Endothelial cell of umbilical vein (primary cell): Measurements from ENCODE around the gene PRM1. TPM values are rescaled to one million over a fixed set of nuclear protein-coding genes. Genes with fewer than 3 reads are reported as not detected.

ENCODE experiments used
- BruUV-seq: library from RNA; stranded (reverse); fragments of 400-500 nt; replicated peaks from 2 replicates; lab custom pipeline; 2021; lab: Mats Ljungman, UMichigan
- CTCF ChIA-PET: fragments of 300-600, 350-600 bp; sonication (Branson Sonifier 250); formaldehyde crosslinking; loops from one replicate; lab custom pipeline; 2021; ENCODE audit warnings: antibody characterized with exemption, inconsistent platforms; lab: Charles Lee
- POLR2A ChIA-PET: fragments of 300-600, 350-600 bp; sonication (Branson Sonifier 250); formaldehyde crosslinking; loops from one replicate; lab custom pipeline; 2021; ENCODE audit warnings: antibody characterized with exemption, inconsistent platforms; lab: Charles Lee
- DNase-seq: peaks from one replicate; pipeline ENCODE4 v3.0.0-alpha.2; 2011; ENCODE audit warnings: low read depth, low spot score
- FAIRE-seq: peaks from 2 replicates; lab custom pipeline; 2011; peaks lifted over from hg19 to GRCh38; lab: Jason Lieb, UNC
- H2AFZ ChIP-seq: 2 replicates; pipeline ENCODE4 v1.6.0; 2012; ENCODE audit warnings: low read depth, low read length, control low read depth, inconsistent platforms
- H3K27ac ChIP-seq: 2 replicates; pipeline ENCODE4 v1.5.1; 2011; ENCODE audit warnings: low read depth, mild to moderate bottlenecking, control low read depth, low read length, moderate library complexity; ENCODE audit not compliant: insufficient read depth
- H3K27me3 ChIP-seq, 2 experiments: 2 replicates each; pipeline versions ENCODE4 v1.6.0 to v1.6.1; 2011; ENCODE audit warnings: low read length in 2 of 2, mixed read lengths in 1 of 2; ENCODE audit not compliant: control insufficient read depth in 2 of 2, insufficient read depth in 2 of 2
- H3K36me3 ChIP-seq, 2 experiments: 2 replicates in 1 of 2; 3 replicates in 1 of 2; pipeline ENCODE4 v1.5.1; 2011; ENCODE audit warnings: low read length in 2 of 2, mild to moderate bottlenecking in 1 of 2, moderate library complexity in 1 of 2; ENCODE audit not compliant: control insufficient read depth in 2 of 2, insufficient read depth in 2 of 2; ENCODE audit errors: extremely low read depth in 1 of 2
- H3K4me1 ChIP-seq: 3 replicates; pipeline ENCODE4 v1.5.1; 2011; ENCODE audit warnings: mild to moderate bottlenecking, low read length; ENCODE audit not compliant: control insufficient read depth, insufficient read depth; ENCODE audit errors: extremely low read depth
- H3K4me2 ChIP-seq: 2 replicates; pipeline ENCODE4 v1.6.1; 2011; ENCODE audit warnings: low read length, control low read depth, mixed read lengths; ENCODE audit not compliant: insufficient read depth
- H3K4me3 ChIP-seq, 3 experiments: fragments of 200-600 bp in 1 of 3; sonication (generic), shearing (Covaris generic) in 1 of 3; replicated peaks in 1 of 3; 2 replicates each; pipeline ENCODE4 v1.5.1; 2011 to 2016; ENCODE audit warnings: control low read depth in 3 of 3, low read length in 3 of 3, mild to moderate bottlenecking in 2 of 3, inconsistent platforms in 1 of 3, low read depth in 1 of 3, moderate library complexity in 1 of 3; ENCODE audit not compliant: insufficient read depth in 1 of 3
- H3K79me2 ChIP-seq: 2 replicates; pipeline ENCODE4 v1.6.0; 2012; ENCODE audit warnings: low read length, inconsistent platforms; ENCODE audit not compliant: control insufficient read depth, insufficient read depth
- H3K9ac ChIP-seq: replicated peaks from 2 replicates; pipeline ENCODE3; 2011; ENCODE audit warnings: low read length, control low read depth; ENCODE audit not compliant: insufficient read depth; ENCODE audit errors: extremely low read depth
- H3K9me1 ChIP-seq: replicated peaks from 3 replicates; pipeline ENCODE4 v1.6.0; 2011; ENCODE audit warnings: mild to moderate bottlenecking, low read length; ENCODE audit not compliant: control insufficient read depth, insufficient read depth; ENCODE audit errors: extremely low read depth
- H3K9me3 ChIP-seq: replicated peaks from 2 replicates; pipeline ENCODE4 v1.5.1; 2012; ENCODE audit warnings: low read length, inconsistent platforms; ENCODE audit not compliant: control insufficient read depth, insufficient read depth
- H4K20me1 ChIP-seq: replicated peaks from 2 replicates; pipeline ENCODE3; 2011; ENCODE audit warnings: mild to moderate bottlenecking, low read length; ENCODE audit not compliant: control insufficient read depth, insufficient read depth; ENCODE audit errors: extremely low read depth
- EZH2 ChIP-seq: IDR thresholded peaks from 2 replicates; pipeline ENCODE4 v1.6.1; 2012; ENCODE audit warnings: borderline replicate concordance, low read depth, mild to moderate bottlenecking, moderate library complexity, low read length, inconsistent platforms; ENCODE audit not compliant: severe bottlenecking
- FOS ChIP-seq: IDR thresholded peaks from 2 replicates; pipeline ENCODE4 v1.6.1; 2011; ENCODE audit warnings: mild to moderate bottlenecking, low read length, moderate library complexity, borderline replicate concordance; ENCODE audit not compliant: insufficient read depth
- GATA2 ChIP-seq: IDR thresholded peaks from 2 replicates; pipeline ENCODE4 v1.7.0; 2011; ENCODE audit warnings: low read depth, mild to moderate bottlenecking, moderate library complexity, mixed read lengths, low read length; ENCODE audit not compliant: insufficient read length, insufficient read depth
- JUN ChIP-seq: IDR thresholded peaks from 2 replicates; pipeline ENCODE4 v1.6.1; 2011; ENCODE audit warnings: borderline replicate concordance, low read depth; ENCODE audit not compliant: insufficient read length, insufficient read depth
- MAX ChIP-seq: IDR thresholded peaks from 2 replicates; pipeline ENCODE4 v1.6.1; 2011; ENCODE audit not compliant: insufficient read depth, insufficient read length
- MYC ChIP-seq: IDR thresholded peaks from one replicate; pipeline ENCODE4 v1.6.1; 2011; ENCODE audit warnings: mild to moderate bottlenecking, low read depth, low read length
- POLR2A ChIP-seq: IDR thresholded peaks from 2 replicates; pipeline ENCODE4 v1.6.1; 2012; ENCODE audit warnings: low read depth, mild to moderate bottlenecking, control low read depth, low read length
- POLR2AphosphoS5 ChIP-seq: IDR thresholded peaks from 2 replicates; pipeline ENCODE4 v1.6.1; 2012; ENCODE audit warnings: low read depth, mild to moderate bottlenecking, control low read depth, low read length, moderate library complexity; ENCODE audit not compliant: insufficient read depth
- dilution Hi-C: fragments of 300-500 bp; cut with MboI; formaldehyde crosslinking; loops from one replicate; pipeline ENCODE4 v1.15.0; 2019; ENCODE audit warnings: low sequenced_read_pairs; ENCODE audit not compliant: extremely low pct_ligation_motif_present
- intact Hi-C: fragments of 100-400 bp; cut with micrococcal nuclease; formaldehyde crosslinking; loops from one replicate; pipeline ENCODE4 v1.10.0; 2022
- polyA plus RNA-seq, 4 experiments: library from polyadenylated mRNA; depleted of rRNA in 3 of 4; stranded (reverse) in 3 of 4; unstranded in 1 of 4; fragments of >200 nt; gene quantifications; 2 replicates each; pipeline versions ENCODE4 v1.2.1 to v1.2.3, GENCODE V29; 2011 to 2012; ENCODE audit warnings: missing spikeins in 1 of 4
- total RNA-seq: library from RNA; stranded (reverse); gene quantifications from 2 replicates; pipeline ENCODE4 v1.2.3, GENCODE V29; 2021
- TF ChIP-seq, protein P1 (sequence below), 2 donors: IDR thresholded peaks; 1 replicate in 1 of 2; 2 replicates in 1 of 2; pipeline ENCODE4 v1.5.1; 2011; ENCODE audit warnings: low read length in 2 of 2, mild to moderate bottlenecking in 2 of 2, moderate library complexity in 2 of 2, control low read depth in 1 of 2, inconsistent platforms in 1 of 2, low read depth in 1 of 2; ENCODE audit not compliant: insufficient read depth in 1 of 2; ENCODE audit errors: extremely low read depth in 1 of 2

The PRM1 gene
- total and polyA plus RNA-seq, 2 donors (not counting 3 experiments of a cell fraction or from before 2014, with no cell fraction given) = not detected

- Histone ChIP-seq H3K4me3 (no peak overlapping the region), H3K79me2 (no peaks in the 10 kb centered on the region), H4K20me1 (no peaks in the 10 kb centered on the region), H3K27ac (no peak overlapping the region), H3K4me2 (no peak overlapping the region), H3K36me3 (no peaks in the 10 kb centered on the region), H3K9ac (no peak overlapping the region), H3K9me3 (no peaks in the 10 kb centered on the region), H3K9me1 (no peaks in the 10 kb centered on the region), H3K4me1 (no peaks in the 10 kb centered on the region), H2AFZ (no peak overlapping the region), H3K27me3 (no peaks in the 10 kb centered on the region)
- intact Hi-C loops (loop anchor here (10.0 kb wide), 1 partner anchor 59 kb away; the partner anchor contains the start of gene SOCS1), dilution Hi-C loops (no loop called here)
- CTCF ChIA-PET = no interaction called here
- no peak for TF ChIP-seq MAX
- no peak for TF ChIP-seq POLR2A
- TF ChIP-seq GATA2 = no peak
- TF ChIP-seq EZH2 = no peak
- no peak for TF ChIP-seq FOS
- TF ChIP-seq, protein P1, sequence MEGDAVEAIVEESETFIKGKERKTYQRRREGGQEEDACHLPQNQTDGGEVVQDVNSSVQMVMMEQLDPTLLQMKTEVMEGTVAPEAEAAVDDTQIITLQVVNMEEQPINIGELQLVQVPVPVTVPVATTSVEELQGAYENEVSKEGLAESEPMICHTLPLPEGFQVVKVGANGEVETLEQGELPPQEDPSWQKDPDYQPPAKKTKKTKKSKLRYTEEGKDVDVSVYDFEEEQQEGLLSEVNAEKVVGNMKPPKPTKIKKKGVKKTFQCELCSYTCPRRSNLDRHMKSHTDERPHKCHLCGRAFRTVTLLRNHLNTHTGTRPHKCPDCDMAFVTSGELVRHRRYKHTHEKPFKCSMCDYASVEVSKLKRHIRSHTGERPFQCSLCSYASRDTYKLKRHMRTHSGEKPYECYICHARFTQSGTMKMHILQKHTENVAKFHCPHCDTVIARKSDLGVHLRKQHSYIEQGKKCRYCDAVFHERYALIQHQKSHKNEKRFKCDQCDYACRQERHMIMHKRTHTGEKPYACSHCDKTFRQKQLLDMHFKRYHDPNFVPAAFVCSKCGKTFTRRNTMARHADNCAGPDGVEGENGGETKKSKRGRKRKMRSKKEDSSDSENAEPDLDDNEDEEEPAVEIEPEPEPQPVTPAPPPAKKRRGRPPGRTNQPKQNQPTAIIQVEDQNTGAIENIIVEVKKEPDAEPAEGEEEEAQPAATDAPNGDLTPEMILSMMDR (IDR thresholded peaks at IDR 0.05; ENCODE audit: extremely low read depth in 1 of 2, insufficient read depth in 1 of 2, low read depth in 1 of 2, low read length in 2 of 2) = no peak
- no peak for TF ChIP-seq MYC
- TF ChIP-seq JUN = no peak
- TF ChIP-seq POLR2AphosphoS5 = no peak
- FAIRE-seq (no peak), DNase-seq (no peak)
- POLR2A ChIA-PET = no interaction called here
- BruUV-seq = no TSS peak
These were observed 32.6 kb upstream of the PRM1 start for GRCh38 chr16:11313493-11314308.
